ENCODE measurements around the gene NANOS3. TPM values are rescaled to one million over a fixed set of nuclear protein-coding genes. Genes with fewer than 3 reads are reported as not detected.

Gene NANOS3
- total RNA-seq, 1 donor from 2014 or later, result 0.69 TPM

GRCh38 chr19:13882836-13883235 is 5.9 kb downstream of the NANOS3 start:
- H3K4me1 Mint-ChIP-seq (ENCODE audit: unreplicated experiment), result peaks cover 6% of the 10 kb centered on the region
- H3K9me3 Mint-ChIP-seq (ENCODE audit: unreplicated experiment), result no peaks in the 10 kb centered on the region
- no peak for DNase-seq (ENCODE audit: low spot score)
- H3K27ac Mint-ChIP-seq (ENCODE audit: unreplicated experiment), result no peak overlapping the region
- TF ChIP-seq, protein P1, sequence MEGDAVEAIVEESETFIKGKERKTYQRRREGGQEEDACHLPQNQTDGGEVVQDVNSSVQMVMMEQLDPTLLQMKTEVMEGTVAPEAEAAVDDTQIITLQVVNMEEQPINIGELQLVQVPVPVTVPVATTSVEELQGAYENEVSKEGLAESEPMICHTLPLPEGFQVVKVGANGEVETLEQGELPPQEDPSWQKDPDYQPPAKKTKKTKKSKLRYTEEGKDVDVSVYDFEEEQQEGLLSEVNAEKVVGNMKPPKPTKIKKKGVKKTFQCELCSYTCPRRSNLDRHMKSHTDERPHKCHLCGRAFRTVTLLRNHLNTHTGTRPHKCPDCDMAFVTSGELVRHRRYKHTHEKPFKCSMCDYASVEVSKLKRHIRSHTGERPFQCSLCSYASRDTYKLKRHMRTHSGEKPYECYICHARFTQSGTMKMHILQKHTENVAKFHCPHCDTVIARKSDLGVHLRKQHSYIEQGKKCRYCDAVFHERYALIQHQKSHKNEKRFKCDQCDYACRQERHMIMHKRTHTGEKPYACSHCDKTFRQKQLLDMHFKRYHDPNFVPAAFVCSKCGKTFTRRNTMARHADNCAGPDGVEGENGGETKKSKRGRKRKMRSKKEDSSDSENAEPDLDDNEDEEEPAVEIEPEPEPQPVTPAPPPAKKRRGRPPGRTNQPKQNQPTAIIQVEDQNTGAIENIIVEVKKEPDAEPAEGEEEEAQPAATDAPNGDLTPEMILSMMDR (IDR thresholded peaks at IDR 0.05; ENCODE audit: unreplicated experiment), result no peak
- H3K36me3 Mint-ChIP-seq (ENCODE audit: low read depth, unreplicated experiment), result no peaks in the 10 kb centered on the region
- H3K27me3 Mint-ChIP-seq (ENCODE audit: unreplicated experiment), result peaks cover 6% of the 10 kb centered on the region
- no peak overlapping the region for H3K4me3 Mint-ChIP-seq (ENCODE audit: unreplicated experiment)

DNA sequence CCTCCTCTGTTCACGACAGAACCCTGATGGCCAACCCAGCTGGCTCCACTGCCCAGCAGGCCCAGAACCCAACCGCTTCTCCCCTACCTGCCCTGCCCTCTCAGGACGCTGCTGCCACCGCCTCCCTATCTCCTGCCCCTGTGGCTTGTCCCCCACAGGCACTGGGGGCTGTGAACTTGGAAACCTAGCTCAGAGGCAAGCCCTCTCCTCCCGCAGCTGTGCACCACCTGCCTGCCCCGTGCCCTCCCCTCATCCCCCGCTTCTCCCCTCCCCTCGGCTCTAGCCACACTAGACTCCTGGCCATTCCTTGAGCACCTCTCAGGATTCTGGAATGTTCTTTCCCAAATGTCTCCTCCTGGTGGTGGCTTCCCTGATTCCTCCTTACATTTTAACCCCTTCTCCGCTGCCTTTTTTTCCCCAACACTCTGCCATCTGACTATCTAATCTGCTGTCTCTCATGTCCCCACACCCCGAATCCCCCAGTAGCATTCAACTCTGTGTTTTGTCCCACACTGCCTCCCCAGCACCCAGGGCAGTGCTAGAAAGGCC is 6.7 kb downstream of the NANOS3 start:
- TF ChIP-seq, protein P1 (IDR thresholded peaks at IDR 0.05; ENCODE audit: unreplicated experiment), result no peak
- Mint-ChIP-seq H3K4me1 (ENCODE audit: unreplicated experiment) (peaks cover 6% of the 10 kb centered on the region), H3K4me3 (ENCODE audit: unreplicated experiment) (no peak overlapping the region), H3K36me3 (ENCODE audit: low read depth, unreplicated experiment) (no peaks in the 10 kb centered on the region), H3K27me3 (ENCODE audit: unreplicated experiment) (peaks cover 6% of the 10 kb centered on the region), H3K9me3 (ENCODE audit: unreplicated experiment) (no peaks in the 10 kb centered on the region), H3K27ac (ENCODE audit: unreplicated experiment) (no peak overlapping the region)
- no peak for DNase-seq (ENCODE audit: low spot score)

DNA sequence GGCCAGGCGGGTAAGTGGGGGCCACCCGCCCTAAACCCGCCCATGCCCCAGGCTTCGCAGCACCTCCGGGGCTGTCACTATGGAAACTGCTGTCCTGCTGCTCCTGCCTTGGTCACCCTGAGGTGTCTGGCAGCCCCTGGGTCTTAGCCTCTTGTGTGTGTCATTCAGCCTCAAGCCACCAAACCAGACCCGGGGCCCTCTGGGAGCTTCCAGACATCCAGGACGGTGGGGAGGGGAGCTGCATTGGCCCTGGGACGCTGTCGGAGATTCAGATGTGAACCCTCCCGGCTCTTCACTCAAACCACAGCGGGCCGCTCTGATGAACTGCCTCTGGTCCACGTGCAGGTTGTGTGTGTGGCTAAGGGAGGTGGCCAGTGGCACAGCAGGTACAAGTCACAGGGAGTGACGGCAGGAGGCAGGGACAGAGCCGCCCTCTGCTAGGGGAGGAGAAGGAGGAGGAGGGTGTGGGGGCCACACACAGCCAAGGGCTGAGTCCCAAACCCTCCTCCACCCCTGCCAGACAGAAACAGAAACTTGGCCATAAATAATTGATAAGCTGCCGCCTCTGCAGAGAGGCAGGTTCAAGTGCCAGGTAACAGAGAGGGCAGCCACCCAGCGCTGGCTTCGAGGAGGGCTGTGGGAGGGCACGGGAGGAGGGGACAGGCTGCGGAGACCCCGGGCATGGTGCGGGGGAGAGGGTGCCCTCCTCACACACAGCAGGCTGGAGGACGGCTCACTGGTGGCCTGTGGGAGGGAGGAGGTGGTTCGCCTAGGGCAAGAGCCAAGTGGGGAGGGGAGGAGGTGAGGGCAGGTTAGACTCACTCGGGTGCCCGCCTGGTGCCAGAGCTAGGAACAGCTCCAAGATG is 8.0 kb downstream of the NANOS3 start:
- Mint-ChIP-seq H3K27me3 (ENCODE audit: unreplicated experiment) (peaks cover 6% of the 10 kb centered on the region), H3K4me1 (ENCODE audit: unreplicated experiment) (peaks cover 6% of the 10 kb centered on the region), H3K9me3 (ENCODE audit: unreplicated experiment) (no peaks in the 10 kb centered on the region), H3K27ac (ENCODE audit: unreplicated experiment) (no peak overlapping the region), H3K36me3 (ENCODE audit: low read depth, unreplicated experiment) (no peaks in the 10 kb centered on the region), H3K4me3 (ENCODE audit: unreplicated experiment) (no peak overlapping the region)
- TF ChIP-seq, protein P1 (IDR thresholded peaks at IDR 0.05; ENCODE audit: unreplicated experiment), result no peak
- no peak for DNase-seq (ENCODE audit: low spot score)

GRCh38 chr19:13885826-13886365 is 9.0 kb downstream of the NANOS3 start:
- Mint-ChIP-seq H3K27ac (ENCODE audit: unreplicated experiment) (no peak overlapping the region), H3K36me3 (ENCODE audit: low read depth, unreplicated experiment) (no peaks in the 10 kb centered on the region), H3K27me3 (ENCODE audit: unreplicated experiment) (peaks cover 6% of the 10 kb centered on the region), H3K9me3 (ENCODE audit: unreplicated experiment) (no peaks in the 10 kb centered on the region), H3K4me1 (ENCODE audit: unreplicated experiment) (peaks cover 6% of the 10 kb centered on the region), H3K4me3 (ENCODE audit: unreplicated experiment) (no peak overlapping the region)
- TF ChIP-seq, protein P1 (IDR thresholded peaks at IDR 0.05; ENCODE audit: unreplicated experiment), result no peak
- DNase-seq (ENCODE audit: low spot score), result no peak

DNA sequence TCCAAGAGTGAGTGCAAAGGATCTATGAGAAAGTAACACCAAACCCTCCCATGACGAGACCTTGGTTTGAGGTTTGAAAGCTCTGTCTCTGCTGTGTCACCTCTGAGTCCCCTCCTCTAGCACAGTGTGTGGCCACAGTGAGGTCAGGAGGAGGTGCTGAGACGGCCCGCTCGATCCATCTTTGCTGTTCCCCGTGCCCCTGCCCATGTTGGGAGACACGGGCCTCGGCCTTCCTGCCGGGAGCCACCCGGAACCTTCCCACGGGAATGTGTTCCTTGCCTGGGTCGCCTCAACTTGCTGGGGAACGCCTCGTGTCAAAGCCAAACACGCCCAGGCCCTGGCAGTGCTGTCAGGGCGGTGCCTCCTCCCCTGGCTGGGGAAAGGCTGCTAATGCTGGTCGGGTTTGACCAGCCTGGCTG is 10.1 kb downstream of the NANOS3 start:
- no peak overlapping the region for H3K4me3 Mint-ChIP-seq (ENCODE audit: unreplicated experiment)
- H3K9me3 Mint-ChIP-seq (ENCODE audit: unreplicated experiment), result no peaks in the 10 kb centered on the region
- no peak overlapping the region for H3K27ac Mint-ChIP-seq (ENCODE audit: unreplicated experiment)
- DNase-seq (ENCODE audit: low spot score), result no peak
- H3K27me3 Mint-ChIP-seq (ENCODE audit: unreplicated experiment), result peaks cover 6% of the 10 kb centered on the region
- TF ChIP-seq, protein P1 (IDR thresholded peaks at IDR 0.05; ENCODE audit: unreplicated experiment), result no peak
- peaks cover 3% of the 10 kb centered on the region for H3K4me1 Mint-ChIP-seq (ENCODE audit: unreplicated experiment)
- H3K36me3 Mint-ChIP-seq (ENCODE audit: low read depth, unreplicated experiment), result no peaks in the 10 kb centered on the region

Measured in endothelial cell (in vitro differentiated cells).